K562 (cell line): ENCODE data around the gene NKD1. TPM values are rescaled to one million over a fixed set of nuclear protein-coding genes. Genes with fewer than 3 reads are reported as not detected.

Experiments
- HDAC2 ChIP-seq: fragments of 450-650 bp; IDR thresholded peaks from 2 replicates; pipeline ENCODE4 v1.6.1; 2016; ENCODE audit warnings: mild to moderate bottlenecking
- ZNF589 ChIP-seq: fragments of 200-800 bp; sonication (Bioruptor generic); IDR thresholded peaks from 2 replicates; pipeline ENCODE4 v1.6.1; 2016; ENCODE audit warnings: low read depth, missing genetic modification characterization, missing compliant biosample characterization
- polyA plus RNA-seq, 8 experiments: library from polyadenylated mRNA; depleted of rRNA in 4 of 8; stranded (reverse) in 5 of 8; unstranded in 3 of 8; fragments of >200 nt; fragmentation: Nextera tagmentation in 2 of 8; fragmentation: Illumina TruSeq in 1 of 8; extraction: Ambion mirVana in 2 of 8; extraction: Trizol in 1 of 8; gene quantifications; 2 replicates each; pipeline versions ENCODE4 v1.2.1 to v1.2.3, GENCODE V29; 2011 to 2014; ENCODE audit warnings: inconsistent platforms in 1 of 8, missing spikeins in 1 of 8
- total RNA-seq, 7 experiments: library from RNA; depleted of rRNA in 6 of 7; stranded (reverse); fragments of >200 nt in 6 of 7; fragmentation: Illumina TruSeq in 2 of 7; extraction: Trizol in 2 of 7; gene quantifications; 2 replicates each; pipeline versions ENCODE4 v1.2.1 to v1.2.3, GENCODE V29; 2011 to 2021; ENCODE audit warnings: low replicate concordance in 1 of 7

The NKD1 gene
- total and polyA plus RNA-seq, 9 of the 15 experiments (the other 6 are each of a cell fraction or from before 2014, with no cell fraction given): under 0.01 to 0.24 (median 0.04) TPM; not detected in 2

DNA sequence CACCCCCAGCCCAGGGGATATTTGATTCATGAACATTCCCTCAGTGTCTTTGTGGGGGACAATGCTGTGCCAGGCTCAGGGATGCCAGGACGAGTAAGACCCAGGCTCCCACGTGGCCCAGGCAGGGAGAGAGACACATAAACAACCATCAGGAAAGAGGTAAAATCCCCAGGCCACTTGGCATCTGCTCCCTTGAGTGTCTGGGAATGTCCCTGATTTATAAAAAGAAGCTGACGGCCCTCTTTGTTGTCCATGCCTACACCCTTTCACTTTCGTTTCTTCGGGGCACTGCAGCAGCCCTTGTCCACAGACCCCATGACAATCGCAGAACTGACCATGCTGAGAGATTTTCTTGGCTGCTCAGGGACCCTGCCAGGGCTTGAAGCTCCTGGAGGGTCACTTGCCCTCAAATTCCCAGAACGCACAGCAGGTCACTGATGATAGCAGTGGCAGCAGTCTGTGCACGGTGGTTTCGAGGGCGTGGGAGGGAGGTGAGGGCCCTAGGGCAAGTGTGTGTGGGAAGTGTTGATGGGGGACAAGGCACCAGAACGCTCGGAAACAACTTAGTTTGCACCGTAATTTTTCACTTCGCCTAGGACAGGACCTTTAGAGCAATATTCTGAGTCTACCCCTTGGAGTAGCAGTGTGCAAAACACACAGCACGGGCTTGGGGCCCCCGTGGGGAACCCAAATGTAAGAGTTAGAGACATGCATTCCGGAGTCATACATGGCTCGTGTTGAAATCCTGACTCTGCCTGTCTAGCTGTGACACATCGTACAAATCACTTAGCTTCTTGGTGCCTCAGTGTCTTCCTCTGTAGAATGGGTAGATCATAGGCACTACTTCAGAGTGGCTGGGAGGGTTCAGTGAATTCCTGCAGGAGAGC is 149.9 kb downstream of the NKD1 start (continued):
- TF ChIP-seq HDAC2: peak; percentile 41; the same call in 1 of the 2 replicates
- 0 out of 2 replicates have a peak, but pooled peaks have one; percentile 8 for TF ChIP-seq ZNF589 (CRISPR knock-in tag)

Other genes starting within 250 kb of the NKD1 start
- gene BRD7, start 179.4 kb upstream of the NKD1 start, total RNA-seq (2014; rRNA removed): 68.7 and 80.5 TPM in 2 replicates
- gene BRD7, start 179.4 kb upstream of the NKD1 start, total RNA-seq (2014; rRNA removed; fragmentation: Illumina TruSeq; extraction: Trizol): 101 TPM in 2 replicates
- gene BRD7, start 179.4 kb upstream of the NKD1 start, total RNA-seq (2015; rRNA removed; fragmentation: Illumina TruSeq; extraction: Trizol): 82.3 and 90.0 TPM in 2 replicates
- gene BRD7, start 179.4 kb upstream of the NKD1 start, total RNA-seq (2021): 67.3 and 68.5 TPM in 2 replicates
- 77.9 and 95.9 TPM in 2 replicates for gene BRD7, start 179.4 kb upstream of the NKD1 start, polyA plus RNA-seq (2011; rRNA removed)
- 92.4 and 94.7 TPM in 2 replicates for gene BRD7, start 179.4 kb upstream of the NKD1 start, polyA plus RNA-seq (2014; fragmentation: Illumina TruSeq; extraction: Trizol)
- gene BRD7, start 179.4 kb upstream of the NKD1 start, polyA plus RNA-seq (2014; fragmentation: Nextera tagmentation; extraction: Ambion mirVana): 10 to 100 TPM; 20.6 to 26.3 TPM
- 54.7 and 59.7 TPM in 2 replicates for gene BRD7, start 179.4 kb upstream of the NKD1 start, polyA plus RNA-seq (2014; rRNA removed)
- gene SNX20, start 132.9 kb downstream of the NKD1 start, total RNA-seq (2014; rRNA removed): not detected in 2 replicates
- not detected in 2 replicates for gene SNX20, start 132.9 kb downstream of the NKD1 start, total RNA-seq (2014; rRNA removed; fragmentation: Illumina TruSeq; extraction: Trizol)
- 0.04 TPM in 2 replicates for gene SNX20, start 132.9 kb downstream of the NKD1 start, total RNA-seq (2015; rRNA removed; fragmentation: Illumina TruSeq; extraction: Trizol)
- 0.07 and 0.13 TPM in 2 replicates for gene SNX20, start 132.9 kb downstream of the NKD1 start, total RNA-seq (2021)
- gene SNX20, start 132.9 kb downstream of the NKD1 start, polyA plus RNA-seq (2011; rRNA removed): not detected in 2 replicates
- gene SNX20, start 132.9 kb downstream of the NKD1 start, polyA plus RNA-seq (2014; fragmentation: Illumina TruSeq; extraction: Trizol): not detected in 2 replicates
- not detected for gene SNX20, start 132.9 kb downstream of the NKD1 start, polyA plus RNA-seq (2014; fragmentation: Nextera tagmentation; extraction: Ambion mirVana)
- gene SNX20, start 132.9 kb downstream of the NKD1 start, polyA plus RNA-seq (2014; rRNA removed): not detected in 2 replicates
- not detected in 2 replicates for gene NOD2, start 145.2 kb downstream of the NKD1 start, total RNA-seq (2014; rRNA removed)
- not detected in 2 replicates for gene NOD2, start 145.2 kb downstream of the NKD1 start, total RNA-seq (2014; rRNA removed; fragmentation: Illumina TruSeq; extraction: Trizol)
- 0.04 TPM in 1 of 2 replicates, not detected in the other for gene NOD2, start 145.2 kb downstream of the NKD1 start, total RNA-seq (2015; rRNA removed; fragmentation: Illumina TruSeq; extraction: Trizol)
- gene NOD2, start 145.2 kb downstream of the NKD1 start, total RNA-seq (2021): not detected in 2 replicates
- gene NOD2, start 145.2 kb downstream of the NKD1 start, polyA plus RNA-seq (2011; rRNA removed): not detected in 2 replicates
- not detected in 2 replicates for gene NOD2, start 145.2 kb downstream of the NKD1 start, polyA plus RNA-seq (2014; fragmentation: Illumina TruSeq; extraction: Trizol)
- not detected for gene NOD2, start 145.2 kb downstream of the NKD1 start, polyA plus RNA-seq (2014; fragmentation: Nextera tagmentation; extraction: Ambion mirVana)
- not detected in 2 replicates for gene NOD2, start 145.2 kb downstream of the NKD1 start, polyA plus RNA-seq (2014; rRNA removed)
- 3.6 and 5.4 TPM in 2 replicates for gene CYLD, start 193.7 kb downstream of the NKD1 start, total RNA-seq (2014; rRNA removed)
- 6.8 and 7.6 TPM in 2 replicates for gene CYLD, start 193.7 kb downstream of the NKD1 start, total RNA-seq (2014; rRNA removed; fragmentation: Illumina TruSeq; extraction: Trizol)
- 4.2 and 4.8 TPM in 2 replicates for gene CYLD, start 193.7 kb downstream of the NKD1 start, total RNA-seq (2015; rRNA removed; fragmentation: Illumina TruSeq; extraction: Trizol)
- gene CYLD, start 193.7 kb downstream of the NKD1 start, total RNA-seq (2021): 6.2 and 6.4 TPM in 2 replicates
- 3.7 and 7.4 TPM in 2 replicates for gene CYLD, start 193.7 kb downstream of the NKD1 start, polyA plus RNA-seq (2011; rRNA removed)
- 5.3 and 5.8 TPM in 2 replicates for gene CYLD, start 193.7 kb downstream of the NKD1 start, polyA plus RNA-seq (2014; fragmentation: Illumina TruSeq; extraction: Trizol)
- gene CYLD, start 193.7 kb downstream of the NKD1 start, polyA plus RNA-seq (2014; fragmentation: Nextera tagmentation; extraction: Ambion mirVana): 1 to 10 TPM; 4.3 to 5.2 TPM
- gene CYLD, start 193.7 kb downstream of the NKD1 start, polyA plus RNA-seq (2014; rRNA removed): 2.8 and 3.4 TPM in 2 replicates